GM19455 (cell line): ENCODE data around the gene POLDIP3.

ENCODE experiments used
- ATAC-seq: cut with Tn5 transposase; IDR thresholded peaks from one replicate; pipeline ENCODE4 v1.9.1; 2021; ENCODE audit not compliant: unreplicated experiment

POLDIP3 gene

GRCh38 chr22:42642806-42643633, 28.3 kb upstream of the POLDIP3 start:
- no peak for ATAC-seq

DNA sequence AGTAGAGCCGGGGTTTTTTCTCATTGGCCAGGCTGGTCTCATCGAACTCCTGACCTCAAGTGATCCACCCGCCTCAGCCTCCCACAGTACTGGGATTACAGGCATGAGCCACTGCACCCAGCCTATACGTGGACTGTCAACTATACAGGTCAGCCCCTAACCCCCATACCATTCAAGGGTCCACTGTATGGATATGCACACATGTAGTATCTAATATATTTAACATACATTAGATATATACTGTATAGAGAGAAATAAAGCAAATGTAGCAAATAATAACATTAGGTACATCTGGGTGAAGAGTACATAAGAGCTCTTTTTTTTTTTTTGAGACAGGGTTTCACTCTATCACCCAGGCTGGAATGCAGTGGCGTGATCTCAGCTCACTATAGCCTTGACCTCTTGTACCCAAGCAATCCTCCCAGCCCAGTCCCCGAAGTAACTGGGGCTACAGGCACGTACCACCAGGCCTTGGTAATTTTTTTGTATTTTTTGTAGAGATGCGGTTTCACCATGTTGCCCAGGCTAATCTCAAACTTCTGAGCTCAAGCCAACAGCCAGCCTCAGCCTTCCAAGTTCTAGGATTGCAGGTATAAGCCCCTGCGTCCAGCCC, 27.2 kb upstream of the POLDIP3 start:
- ATAC-seq = no peak

- ATAC-seq = no peak
Measured at GRCh38 chr22:42639541-42640241, 25.0 kb upstream of the POLDIP3 start.

DNA sequence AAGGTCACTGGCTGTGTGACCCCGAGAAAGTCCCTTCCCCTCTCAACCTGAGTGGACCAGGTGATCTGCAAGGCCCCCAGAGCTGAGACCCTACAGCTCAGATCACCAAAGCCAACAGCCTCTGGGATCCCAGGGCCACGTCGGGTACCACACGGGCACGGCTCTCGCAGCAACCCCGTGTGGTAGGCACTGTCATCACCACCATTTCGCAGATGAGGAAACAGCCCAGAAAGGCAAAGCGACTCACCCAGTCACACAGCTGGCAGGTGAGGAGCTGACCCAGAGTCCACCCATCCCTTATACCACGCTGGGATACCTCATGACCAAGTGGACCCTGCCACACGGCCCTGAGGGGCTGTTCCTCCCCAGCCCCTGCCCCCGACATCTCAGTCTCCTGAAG, 22.9 kb upstream of the POLDIP3 start:
- ATAC-seq = no peak

- no peak for ATAC-seq
Measured at GRCh38 chr22:42636506-42636905, 21.8 kb upstream of the POLDIP3 start.

GRCh38 chr22:42635531-42635930, 20.8 kb upstream of the POLDIP3 start:
- ATAC-seq = no peak

DNA sequence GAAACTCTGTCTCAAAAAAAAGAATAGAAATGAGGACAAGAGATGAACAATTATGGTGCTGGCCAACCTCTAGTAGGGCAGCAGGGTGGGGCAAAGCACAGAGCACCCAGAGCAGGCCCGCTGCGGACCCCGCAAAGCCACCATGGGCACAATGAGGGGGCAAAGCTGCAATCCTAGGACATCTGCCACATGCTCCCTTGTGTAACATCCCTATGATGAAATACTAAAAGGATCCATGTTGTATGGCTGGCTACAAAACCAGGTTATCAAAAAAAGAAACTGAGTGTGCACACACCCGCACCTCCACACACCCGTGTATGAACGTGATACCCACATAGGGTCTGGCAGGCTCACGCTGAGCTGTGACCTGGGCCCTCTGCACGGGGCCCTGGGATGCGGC, 18.3 kb upstream of the POLDIP3 start:
- no peak for ATAC-seq

DNA sequence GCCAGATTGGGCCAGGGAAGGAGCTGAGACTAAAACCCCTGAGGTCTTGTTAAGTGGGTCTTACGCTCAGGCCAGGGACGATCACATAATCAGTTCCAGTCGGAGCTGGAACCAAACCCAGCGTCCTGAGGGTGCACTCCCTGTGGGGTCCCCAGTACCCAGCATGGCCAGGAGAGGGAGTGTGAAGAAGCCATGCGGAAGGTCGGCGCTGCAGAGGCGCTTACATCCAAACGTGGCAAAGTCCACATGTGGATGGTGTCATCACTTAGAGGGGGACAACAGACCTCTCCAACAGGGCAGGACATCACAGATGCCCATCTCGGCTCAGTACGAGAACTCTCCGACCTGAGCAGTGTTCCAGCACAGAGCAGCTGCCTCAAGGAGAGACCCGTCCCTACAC, 17.4 kb upstream of the POLDIP3 start:
- ATAC-seq = no peak

GRCh38 chr22:42630901-42631602, 16.4 kb upstream of the POLDIP3 start:
- ATAC-seq = no peak

DNA sequence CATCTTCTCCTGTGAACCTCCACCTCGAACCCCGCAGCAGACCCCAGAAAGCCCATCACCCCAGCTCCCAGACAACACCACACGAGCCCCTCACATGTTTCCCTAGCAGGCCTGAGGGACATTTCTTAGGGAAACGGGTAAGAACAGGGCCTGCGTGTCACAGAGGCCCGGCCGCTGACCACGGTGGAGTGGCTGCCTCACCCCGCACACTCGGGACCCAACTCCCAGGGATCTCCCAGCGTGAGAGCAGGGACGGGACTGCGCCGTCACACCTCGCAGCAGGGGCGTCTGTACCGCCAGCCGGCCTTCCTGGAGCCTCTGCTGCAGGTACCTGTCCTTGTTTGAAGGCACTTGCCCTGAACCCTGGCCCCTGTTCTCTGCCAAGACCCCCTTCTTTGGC, 15.5 kb upstream of the POLDIP3 start:
- no peak for ATAC-seq

DNA sequence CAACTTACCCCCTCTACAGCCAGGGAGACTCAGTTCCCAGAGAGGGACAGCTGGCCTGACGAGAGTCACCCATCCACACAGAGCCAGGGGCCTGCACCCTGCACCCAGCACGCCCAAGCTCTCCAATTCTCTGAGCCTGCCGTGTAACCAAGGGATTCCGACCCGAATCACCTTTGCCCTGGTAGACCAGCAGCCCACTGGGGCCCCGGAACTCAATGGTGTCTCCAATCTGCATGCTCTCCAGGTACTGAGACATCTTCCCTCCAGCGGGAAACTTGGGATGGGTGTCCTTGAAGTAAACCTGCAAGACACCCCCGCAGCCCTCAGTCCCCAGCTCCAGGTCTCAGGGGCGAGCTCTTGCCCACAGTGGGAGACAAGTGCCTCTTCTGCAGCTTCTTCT, 13.3 kb upstream of the POLDIP3 start:
- ATAC-seq = no peak

- ATAC-seq = no peak
Measured at GRCh38 chr22:42626951-42627625, 12.4 kb upstream of the POLDIP3 start.

- no peak for ATAC-seq
Measured at GRCh38 chr22:42626431-42626830, 11.7 kb upstream of the POLDIP3 start.

GRCh38 chr22:42625416-42625815, 10.7 kb upstream of the POLDIP3 start:
- ATAC-seq = no peak

GRCh38 chr22:42624551-42625106, 9.9 kb upstream of the POLDIP3 start:
- no peak for ATAC-seq

GRCh38 chr22:42623756-42624441, 9.2 kb upstream of the POLDIP3 start:
- no peak for ATAC-seq

GRCh38 chr22:42623301-42623751, 8.6 kb upstream of the POLDIP3 start:
- no peak for ATAC-seq

DNA sequence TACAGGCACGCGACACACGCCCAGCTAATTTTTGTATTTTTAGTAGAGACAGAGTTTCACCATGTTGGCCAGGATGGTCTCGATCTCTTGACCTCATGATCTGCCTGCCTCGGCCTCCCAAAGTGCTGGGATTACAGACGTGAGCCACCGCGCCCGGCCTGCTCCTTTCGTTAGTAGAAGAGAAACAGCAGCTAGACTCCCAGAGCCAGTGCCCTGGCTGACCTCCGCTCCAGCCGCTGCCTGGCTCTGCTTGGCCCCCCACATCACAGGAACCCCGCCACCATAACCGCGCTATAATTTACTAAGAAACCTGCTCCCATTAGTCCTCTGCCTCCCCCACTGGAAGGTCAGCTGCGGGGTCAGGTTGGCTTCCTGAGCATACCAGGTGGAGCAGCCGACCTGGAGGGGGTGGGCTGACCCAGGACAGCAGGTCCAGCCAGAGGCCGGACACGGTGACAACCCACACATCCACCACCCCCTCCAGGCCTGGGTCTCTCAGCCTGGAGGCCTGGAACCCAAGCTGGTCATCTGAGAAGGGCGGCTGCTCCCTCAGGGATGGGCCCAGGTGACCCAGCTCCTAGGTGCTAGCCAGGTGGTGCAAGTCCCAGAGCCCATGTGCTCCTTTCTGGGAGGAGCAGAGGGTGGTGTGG, 7.5 kb upstream of the POLDIP3 start:
- no peak for ATAC-seq

DNA sequence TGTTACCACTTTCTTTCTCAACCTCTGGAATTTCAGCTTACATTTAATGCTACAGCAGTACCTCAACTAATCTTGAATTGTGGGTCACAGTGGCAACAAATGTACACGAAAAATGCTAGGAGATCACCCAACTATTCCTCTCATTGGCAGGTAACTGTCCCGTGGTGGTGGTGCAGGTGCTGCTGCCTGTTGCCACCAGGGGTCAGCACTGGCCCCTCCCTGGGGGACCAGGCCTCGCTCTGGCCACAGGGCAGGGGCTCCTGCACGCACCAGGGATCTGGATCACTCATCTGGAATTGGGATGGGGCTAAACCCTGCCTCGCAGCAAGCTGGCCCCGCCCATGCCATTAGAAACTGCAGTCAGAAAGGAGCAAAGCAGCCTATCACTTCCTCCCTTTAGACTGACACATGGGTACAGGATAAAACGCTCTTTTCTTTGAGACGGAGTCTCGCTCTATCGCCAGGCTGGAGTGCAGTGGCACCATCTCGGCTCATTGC, 6.9 kb upstream of the POLDIP3 start:
- no peak for ATAC-seq
